GM12892 (cell line): Measurements from ENCODE around the gene ENTPD7.

Experiments
- POLR2A ChIP-seq: IDR thresholded peaks from 2 replicates; pipeline ENCODE4 v1.6.1; 2011; ENCODE audit warnings: low read depth, low read length, control low read depth
- TAF1 ChIP-seq: IDR thresholded peaks from 2 replicates; pipeline ENCODE4 v1.6.1; 2011; ENCODE audit warnings: low read depth, mild to moderate bottlenecking, control low read depth, low read length, borderline replicate concordance

DNA sequence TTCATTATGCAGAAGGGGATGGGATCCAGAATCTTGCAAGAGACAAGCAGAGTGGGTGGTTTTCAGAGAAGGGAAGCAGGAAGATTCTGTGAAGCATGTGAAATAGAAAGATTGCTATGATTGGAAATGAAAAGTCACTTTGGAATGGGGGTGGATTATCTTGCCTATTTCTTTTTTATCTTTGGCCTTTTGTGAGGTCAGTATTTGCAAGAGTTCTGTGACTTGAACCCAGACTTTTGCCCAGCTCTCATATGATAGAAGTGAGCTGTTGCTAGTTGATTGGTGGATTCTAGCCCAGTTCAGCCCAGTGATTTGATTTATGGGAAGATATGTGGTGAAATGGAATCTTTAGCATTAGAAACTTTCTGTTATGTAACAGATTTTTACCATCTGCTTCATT is 17.1 kb downstream of the ENTPD7 start:
- TF ChIP-seq POLR2A (no peak), TAF1 (no peak)
